HG03521 (cell line): ENCODE results near the gene GPSM1.

Experiments used
- ATAC-seq: cut with Tn5 transposase; IDR thresholded peaks from one replicate; pipeline ENCODE4 v1.9.1; 2021; ENCODE audit warnings: mild to moderate bottlenecking, moderate library complexity; ENCODE audit not compliant: unreplicated experiment

The GPSM1 gene

DNA sequence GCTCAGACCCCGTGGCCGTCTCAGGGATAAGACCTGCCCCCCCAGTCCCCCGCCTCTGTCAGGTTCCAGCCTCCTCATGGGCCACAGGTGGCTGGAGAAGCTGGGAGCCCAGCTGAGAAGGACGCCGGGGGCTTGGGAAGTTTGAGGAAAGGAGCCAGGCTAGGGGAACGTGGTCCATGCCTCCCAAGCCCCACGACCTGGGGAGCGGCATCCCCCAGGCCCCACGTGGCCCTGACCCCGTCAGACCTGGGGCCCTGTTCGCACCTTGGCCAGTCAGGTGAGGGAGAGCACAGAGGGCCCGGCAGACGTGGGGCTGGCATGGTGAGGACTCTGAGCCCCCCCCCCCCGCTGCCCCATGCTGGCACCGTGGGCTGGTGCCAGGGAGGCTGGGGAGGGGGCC, 3.7 kb downstream of the GPSM1 start:
- ATAC-seq = no peak

DNA sequence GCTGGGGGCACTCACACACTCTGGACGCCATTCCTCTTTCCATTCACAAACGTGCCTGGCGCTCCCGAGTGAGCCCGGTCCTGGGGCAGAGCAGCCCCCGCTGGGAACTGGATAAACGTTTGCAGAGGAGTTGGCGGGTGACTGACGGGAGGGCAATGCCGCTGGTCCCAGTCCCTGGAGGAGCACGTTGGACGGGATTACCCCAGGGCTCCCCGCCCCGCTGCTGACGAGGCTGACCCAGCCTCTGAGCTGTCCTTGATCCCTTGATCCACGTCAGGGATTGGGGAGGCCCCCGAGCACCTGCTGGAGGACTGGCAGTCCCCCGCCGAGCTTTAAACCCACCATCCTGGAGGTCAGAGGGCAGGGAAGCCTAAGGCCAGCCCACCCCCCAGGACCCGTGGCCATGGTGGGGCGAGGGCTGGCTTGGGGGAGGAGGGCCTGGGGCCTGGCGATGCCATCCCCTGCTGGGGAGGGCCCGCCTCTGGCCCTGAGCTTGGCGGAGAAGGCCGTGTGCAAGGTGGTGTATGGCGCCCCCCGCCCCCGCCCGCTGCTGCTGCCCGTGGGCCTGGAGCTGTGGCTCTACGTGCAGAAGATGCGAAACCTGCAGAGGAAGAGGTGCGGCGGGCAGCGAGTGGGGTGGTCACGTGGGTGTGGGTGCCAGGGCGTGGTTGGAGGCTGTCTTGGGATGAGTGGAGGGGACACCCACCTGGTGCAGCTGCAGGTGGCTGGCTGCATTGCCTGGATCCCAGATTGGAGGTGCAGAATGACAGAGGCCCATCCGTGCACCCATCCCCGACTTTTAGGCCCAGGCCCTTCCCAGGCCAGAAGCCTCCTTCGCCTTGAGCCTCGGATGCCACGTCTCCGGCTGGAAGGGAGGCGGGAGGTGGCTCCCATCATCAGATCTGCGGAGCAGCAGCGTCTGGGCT, 4.5 kb downstream of the GPSM1 start:
- ATAC-seq = no peak

DNA sequence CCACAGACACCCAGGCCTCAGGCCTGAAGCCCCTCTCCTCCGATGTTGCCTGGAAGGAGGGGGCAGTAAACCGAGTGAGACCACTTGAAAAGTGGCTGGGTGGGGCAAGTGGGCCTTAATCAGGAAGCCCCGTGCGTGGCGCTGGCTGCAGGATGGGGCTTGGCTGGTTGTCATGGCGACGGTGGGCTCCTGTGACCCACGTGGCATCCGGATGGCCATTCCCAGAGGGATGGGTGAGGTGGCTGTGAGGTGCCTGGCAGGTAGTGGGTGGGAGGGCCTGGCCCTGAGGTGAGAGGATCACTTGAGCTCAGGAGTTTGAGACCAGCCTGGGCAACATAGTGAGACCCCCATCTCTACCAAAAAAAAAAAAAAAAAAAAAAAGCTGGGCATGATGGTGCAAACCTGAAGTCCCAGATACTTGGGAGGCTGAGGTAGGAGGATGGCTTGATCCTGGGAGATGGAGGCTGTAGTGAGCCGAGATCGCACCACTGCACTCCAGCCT, 5.2 kb downstream of the GPSM1 start:
- ATAC-seq = no peak

DNA sequence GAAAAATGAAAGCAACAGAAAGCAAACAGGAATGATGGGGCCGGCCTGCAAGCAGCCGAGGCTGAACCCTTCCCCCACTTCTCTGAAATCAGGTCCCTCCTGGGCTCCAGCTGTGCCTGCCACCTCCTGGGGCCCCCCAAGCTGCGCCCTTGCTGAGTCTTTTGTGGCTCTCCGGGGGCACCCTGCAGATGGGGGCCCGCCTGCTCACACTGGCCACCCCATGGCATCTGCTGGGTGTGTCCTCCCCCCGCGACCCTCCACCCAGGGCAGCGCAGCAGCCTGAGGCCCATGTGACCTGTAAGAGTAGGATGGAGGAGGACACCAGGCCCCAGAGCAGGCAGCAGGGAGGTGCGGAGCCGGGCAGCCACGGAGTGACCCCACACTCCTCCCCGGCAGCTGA, 5.7 kb downstream of the GPSM1 start:
- no peak for ATAC-seq

DNA sequence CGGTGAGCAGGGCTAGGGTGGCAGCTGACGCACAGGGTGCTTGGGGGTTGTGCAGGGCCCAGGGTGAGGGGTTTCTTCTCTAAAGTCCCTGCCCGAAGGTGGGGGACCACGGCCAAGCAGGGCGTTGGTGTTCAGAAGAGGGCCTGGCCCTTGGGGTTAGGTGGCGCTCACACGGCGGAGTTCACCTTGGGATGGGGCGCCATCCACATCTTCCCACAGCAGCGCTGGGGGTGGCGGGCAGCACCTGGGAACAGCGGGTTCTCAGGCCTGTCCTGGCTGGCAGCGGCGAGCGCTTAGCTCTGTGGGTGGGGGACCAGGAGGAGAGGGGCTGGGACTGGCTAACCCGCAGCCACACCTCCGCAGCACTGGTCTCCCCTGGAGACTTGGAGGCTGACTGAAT, 6.1 kb downstream of the GPSM1 start:
- ATAC-seq = no peak

DNA sequence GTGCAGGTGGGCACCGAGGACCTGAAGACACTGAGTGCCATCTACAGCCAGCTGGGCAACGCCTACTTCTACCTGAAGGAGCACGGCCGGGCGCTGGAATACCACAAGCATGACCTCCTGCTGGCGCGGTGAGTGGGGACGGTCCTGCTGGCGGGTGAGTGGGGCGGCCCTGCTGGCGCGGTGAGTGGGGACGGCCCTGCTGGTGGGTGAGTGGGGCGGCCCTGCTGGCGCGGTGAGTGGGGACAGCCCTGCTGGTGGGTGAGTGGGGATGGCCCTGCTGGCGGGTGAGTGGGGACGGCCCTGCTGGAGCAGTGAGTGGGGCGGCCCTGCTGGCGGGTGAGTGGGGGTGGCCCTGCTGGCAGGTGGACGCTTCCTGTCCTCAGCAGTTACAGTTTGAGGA, 7.2 kb downstream of the GPSM1 start:
- ATAC-seq = no peak

DNA sequence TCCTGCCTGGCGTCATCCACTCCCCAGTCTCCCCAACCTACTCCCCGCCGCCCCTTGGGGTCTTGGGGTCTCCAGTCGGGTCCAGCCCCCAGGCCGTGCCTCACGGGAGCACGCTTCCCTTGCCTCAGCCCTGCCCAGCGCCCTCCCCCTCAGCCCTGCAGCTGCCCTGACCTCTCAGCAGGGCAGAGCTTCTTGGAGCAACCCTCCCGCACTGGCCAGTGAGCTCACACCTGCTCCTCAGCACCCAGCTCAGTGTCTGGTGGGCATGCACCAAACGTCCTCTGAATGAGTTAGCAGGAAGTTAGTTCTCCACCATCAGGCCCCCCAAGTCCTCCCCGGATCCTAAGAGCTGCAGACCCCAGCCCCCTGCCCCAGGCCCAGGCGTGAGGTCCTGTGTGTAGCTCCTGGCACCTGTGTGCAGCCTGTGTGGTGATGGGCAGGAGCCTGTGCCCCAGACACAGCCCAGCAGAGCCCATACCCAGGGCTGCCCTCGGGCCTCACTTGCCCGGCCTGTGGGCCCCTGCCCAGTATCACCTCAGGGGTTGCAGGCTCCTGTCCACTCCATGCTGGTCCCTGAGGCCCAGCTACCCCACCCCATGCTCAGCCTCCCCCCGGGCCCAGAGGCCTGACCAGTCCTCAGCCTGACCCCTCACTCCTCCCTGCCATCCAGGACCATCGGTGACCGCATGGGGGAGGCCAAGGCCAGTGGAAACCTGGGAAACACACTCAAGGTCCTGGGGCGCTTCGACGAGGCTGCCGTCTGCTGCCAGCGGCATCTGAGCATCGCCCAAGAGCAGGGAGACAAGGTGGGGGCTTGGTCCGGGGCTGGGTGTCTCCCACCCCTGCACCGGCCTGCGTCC, 8.2 kb downstream of the GPSM1 start:
- ATAC-seq = no peak

DNA sequence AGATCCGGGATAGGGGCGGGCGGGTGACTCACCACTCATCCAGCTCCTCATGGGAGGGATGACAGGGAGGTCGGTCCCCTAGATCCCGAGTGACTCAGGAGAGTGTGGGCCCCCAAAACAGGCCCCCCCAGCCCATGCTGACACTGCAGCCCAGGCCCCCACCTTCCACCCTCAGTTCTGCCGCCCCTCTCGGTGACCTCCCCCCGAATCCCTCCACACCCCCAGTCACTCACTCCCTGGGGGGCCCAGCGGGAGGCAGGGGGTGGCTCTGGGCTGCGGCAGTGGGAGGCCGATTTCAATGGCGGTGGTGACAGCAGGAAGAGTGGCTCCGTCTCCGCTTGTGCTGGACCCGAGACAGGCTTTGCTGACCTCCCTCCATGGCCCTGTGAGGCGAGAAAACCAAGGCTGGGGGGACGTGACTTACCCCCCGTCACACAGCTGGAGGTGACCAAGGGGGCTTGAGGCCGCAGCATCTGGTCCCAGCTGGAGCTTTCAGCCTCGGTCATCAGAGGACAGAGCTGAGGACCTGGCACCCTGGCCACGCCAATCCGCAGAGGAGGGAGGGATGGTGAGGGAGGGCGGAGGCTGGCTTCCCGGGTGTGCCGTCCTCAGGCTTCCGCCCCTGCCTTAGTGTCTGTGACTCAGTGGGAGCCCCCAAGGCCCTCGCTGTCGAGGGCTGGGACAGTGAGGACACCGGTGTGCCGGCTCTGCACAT, 9.0 kb downstream of the GPSM1 start:
- ATAC-seq = no peak

DNA sequence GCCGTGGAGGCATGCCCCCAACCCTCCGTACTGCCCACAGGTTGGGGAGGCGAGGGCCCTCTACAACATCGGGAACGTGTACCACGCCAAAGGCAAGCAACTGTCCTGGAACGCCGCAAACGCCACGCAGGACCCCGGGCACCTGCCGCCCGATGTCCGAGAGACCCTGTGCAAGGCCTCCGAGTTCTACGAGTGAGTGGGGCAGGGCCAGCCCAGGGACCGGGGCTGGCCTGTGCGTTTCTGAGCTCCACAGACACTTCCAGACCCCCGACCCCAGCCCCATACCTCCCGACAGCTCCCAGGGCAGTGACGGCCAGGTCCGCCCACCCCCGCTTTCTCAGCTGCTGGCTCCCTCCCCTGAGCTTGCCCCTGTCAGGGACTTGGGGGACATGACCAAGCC, 9.5 kb downstream of the GPSM1 start:
- no peak for ATAC-seq

DNA sequence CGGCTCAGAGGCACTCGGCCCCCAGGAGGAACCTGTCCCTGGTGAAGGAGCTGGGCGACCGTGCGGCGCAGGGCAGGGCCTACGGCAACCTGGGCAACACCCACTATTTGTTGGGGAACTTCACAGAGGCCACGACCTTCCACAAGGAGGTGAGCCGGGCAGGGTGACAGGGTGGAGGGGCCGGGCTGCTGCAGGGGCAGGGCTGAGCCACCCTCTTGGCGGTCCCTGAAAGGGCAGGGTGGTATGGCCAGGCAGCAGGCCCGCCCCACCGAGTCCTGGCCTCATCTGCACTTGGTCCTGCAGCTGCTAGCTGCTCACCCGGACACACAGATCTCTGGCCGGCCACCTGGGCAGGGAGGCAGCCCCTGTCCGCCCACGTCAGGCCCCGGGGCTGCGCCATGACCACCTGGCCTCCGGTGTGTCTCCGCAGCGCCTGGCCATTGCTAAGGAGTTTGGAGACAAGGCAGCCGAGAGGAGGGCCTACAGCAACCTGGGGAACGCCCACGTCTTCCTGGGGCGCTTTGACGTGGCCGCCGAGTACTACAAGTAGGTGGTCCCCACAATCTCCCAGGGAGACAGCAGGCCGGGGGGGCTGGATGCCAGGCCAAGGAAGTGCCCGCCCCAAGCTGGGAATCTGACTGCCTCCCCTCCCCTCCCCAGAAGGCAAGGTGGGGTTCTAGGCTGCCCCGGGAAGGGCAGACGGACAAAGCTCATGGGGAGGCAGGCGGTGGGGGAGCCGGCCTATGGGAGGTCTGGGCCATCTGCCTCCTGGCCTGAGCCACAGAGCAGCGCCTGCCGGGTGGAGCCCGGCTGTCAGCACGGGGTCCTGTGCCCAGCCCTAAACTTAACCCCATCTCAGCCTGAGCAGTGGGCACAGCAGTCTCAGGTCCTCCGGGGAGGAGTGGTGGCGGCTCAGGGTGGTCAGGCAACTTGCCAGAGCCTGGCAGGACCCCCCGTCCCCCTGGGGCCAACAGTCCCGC, 10.4 kb downstream of the GPSM1 start:
- no peak for ATAC-seq

DNA sequence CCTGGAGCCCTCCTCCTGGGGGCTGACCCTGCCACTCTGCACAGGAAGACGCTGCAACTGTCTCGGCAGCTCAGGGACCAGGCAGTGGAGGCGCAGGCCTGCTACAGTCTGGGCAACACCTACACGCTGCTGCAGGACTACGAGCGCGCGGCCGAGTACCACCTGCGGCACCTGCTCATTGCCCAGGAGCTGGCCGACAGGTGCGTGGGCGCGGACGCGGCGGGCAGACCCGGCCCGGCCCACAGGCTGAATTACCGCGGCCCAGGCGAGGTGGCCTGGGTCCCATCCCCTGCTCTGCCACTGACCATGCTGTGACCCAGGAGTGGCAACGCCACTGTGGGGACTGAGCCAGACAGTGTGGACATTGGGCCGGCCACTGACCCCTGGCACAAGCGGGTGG, 11.2 kb downstream of the GPSM1 start:
- ATAC-seq = no peak

DNA sequence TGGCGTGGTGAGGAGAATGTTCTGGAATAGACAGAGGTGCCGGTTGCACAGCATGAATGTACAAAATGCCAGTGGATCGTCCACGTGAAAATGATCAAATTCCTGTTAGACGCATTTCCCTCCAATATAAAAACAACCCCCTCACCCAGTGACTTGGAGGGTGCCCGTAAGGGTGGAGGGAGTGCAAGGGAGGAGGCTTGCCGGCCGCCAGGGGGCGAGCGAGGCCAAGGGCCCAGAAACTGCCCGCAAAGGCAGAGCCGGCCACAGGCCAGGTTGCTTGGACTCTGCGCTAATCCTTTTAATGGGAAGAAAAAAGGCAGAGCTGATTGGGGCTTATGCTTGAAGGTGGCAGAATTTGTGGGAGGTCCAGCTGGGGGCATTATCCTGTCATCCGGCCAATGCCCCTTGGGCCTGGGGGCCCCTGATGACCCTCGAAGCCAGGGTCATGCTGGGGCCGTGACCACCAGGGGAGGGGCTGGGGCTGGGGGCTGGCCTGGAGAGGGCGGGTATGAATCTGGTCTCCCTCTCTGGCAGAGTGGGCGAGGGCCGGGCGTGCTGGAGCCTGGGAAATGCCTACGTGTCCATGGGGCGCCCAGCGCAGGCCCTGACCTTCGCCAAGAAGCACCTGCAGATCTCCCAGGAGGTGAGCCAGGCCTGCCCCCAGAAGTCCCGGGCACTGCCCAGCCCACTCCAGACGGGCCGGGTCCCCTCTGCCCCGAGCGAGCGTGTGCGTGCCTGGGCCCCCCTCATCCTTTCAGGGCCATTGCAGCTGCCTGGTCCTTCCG, 12.0 kb downstream of the GPSM1 start:
- ATAC-seq = no peak

DNA sequence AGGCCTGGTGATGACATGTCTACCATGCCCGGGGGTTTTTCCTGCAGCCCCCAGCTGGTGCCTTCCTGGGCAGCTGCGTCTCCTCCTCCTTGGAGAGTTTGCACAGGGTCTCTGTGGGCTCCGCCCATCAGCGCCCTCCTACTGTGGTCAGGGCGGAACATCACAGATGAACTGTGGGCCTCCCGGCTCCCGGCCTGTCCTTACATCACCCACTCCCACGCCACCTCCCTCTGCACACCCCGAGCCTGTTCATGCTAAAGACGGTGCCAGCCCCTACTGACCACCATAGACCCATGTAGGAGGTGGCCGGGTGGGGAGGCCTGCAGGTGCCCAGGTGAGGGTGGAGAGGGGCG, 12.6 kb downstream of the GPSM1 start:
- ATAC-seq = no peak

DNA sequence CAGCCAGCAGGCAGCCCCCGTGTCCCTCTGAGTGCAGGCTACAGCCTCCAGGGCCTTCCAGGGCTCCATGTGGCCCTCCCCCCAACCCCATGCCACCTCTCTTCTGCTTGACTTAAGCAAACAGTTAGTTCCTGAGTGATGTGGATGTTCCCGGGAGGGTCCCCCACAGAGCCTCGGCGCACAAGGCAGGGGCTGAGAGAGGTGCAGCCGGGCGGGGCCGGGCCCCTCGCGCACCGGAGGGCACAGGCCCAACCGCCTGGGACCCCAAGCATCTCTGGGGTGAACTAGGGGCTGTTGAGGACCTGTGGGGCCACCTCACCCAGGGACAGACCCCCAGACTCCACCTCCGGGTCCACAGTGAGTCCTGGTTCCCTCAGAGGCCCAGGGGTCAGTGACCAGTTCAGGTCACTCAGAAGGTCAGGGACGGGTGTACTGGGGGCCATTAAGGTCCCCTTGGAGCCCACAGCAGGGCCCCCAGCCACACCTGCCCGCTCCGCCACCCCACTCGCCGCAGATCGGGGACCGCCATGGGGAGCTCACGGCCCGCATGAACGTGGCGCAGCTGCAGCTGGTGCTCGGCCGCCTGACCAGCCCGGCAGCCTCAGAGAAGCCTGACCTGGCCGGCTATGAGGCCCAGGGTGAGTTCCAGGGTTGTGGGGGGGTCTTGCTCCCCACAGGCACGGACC, 13.2 kb downstream of the GPSM1 start:
- ATAC-seq = no peak

DNA sequence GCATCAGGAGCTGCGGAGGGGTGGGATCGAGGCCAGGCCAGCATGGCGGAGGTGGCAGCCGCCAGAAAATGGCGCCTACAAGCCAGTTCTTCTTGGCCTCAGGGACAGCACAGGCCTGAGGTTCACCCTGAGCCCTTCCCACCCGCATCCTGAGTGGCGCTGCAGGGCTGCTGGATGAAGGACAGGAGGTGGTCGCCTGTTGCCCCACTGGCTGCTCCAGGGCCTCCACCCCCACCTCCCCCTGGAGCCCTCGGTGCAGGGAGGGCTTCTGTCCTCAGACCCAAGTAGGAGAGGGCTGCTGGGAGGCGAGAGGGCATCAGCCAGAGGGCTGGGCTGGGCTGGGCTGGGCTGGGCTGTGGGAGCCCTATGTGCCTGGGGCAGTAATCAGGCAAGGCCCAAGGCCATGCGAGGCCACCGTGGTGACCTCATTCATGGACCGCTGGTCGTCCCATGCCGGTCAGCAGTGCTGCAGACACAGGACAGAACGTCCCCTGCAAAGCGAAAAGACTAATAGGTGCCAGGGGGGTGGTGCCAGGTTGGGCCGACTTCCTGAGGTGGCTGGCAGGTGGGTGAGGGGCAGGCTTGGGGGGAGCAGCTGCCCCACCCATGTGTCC, 13.8 kb downstream of the GPSM1 start:
- ATAC-seq = no peak

DNA sequence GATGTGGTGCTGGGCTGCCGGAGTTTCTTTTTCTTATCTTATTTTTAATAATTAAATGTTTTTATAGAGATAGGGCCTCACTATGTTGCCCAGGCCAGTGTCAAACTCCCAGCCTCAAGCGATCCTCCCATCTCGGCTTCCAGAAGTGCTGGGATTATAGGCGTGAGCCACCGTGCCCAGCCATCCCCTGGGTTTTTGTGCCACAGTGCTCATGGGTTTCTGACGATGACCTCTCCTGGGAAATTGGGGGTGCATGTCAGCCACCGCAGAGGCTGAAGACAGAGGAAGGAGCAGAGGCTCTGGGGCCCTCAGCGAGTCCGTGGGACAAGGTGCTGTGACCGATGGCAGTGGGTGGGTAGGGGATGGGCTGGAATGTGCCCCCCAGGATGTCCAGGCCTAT, 14.4 kb downstream of the GPSM1 start:
- no peak for ATAC-seq

DNA sequence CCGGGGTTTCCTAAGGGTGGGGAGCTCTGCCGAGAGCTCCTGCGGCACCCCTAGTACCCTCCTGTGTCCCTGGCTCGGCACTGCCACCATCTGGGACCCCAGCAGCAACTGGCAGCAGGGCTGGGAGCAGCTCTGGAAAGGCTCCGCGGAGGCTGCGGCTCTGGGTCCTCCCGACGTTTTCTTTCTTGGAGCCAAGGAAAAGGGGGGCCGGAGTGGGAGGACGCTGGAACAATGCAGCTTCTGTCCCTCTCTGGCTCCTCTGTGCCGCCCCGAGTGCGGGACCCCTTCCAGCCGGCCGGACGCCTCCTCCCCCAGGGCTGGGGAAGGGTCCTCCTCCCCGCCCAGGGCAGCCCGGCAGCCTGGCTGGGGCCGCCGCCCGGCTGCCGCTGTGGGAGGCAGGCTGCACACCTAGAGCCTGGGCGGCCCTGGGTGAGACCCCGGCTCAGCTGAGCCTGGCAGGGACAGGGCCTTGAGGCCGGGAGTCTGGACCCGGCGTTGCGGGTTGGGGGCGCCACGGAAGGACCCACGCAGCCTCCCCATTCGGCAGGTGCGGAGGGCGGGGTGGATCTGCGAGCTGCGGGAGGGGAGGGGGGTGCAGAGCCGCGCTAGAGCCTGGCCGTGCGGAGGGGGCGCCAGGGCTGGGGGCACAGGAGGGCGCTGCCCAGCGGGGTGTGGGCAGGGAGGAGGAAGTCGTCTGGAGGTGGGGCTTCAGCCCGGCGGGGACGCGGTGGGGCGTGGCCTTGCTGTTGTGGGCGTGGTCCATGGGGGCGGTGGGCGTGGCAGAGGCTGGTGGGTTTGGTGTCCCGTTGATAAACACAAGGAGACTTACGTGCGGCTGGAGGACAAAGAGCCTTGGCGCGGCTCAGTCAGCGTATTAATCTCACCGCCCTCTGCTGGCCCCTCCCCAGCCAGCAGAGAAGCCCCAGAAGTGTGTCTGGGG, 15.1 kb downstream of the GPSM1 start:
- ATAC-seq = no peak
